Kidney (tissue), 14 donors: ENCODE results near the gene FARP1. TPM values are rescaled to one million over a fixed set of nuclear protein-coding genes. Genes with fewer than 3 reads are reported as not detected.
"Not testable (repeated sequence)": the region's sequence is repeated elsewhere in the genome, so short reads cannot be mapped to it uniquely, and the experiment has no call there.

Experiments
- DNase-seq, 5 donors: peaks; one replicate each; pipeline ENCODE4 v3.0.0-alpha.2; 2013 to 2020
- FAIRE-seq: peaks from 2 replicates; lab custom pipeline; 2012; peaks lifted over from hg19 to GRCh38; lab: Jason Lieb, UNC
- H3K27ac ChIP-seq, 2 donors: one replicate each; pipeline ENCODE4 v1.7.0; 2013; ENCODE audit warnings: low read depth in 2 of 2, low read length in 2 of 2, inconsistent platforms in 1 of 2
- H3K27me3 ChIP-seq: one replicate; pipeline ENCODE4 v1.7.1; 2013; ENCODE audit warnings: low read length, inconsistent platforms; ENCODE audit not compliant: control insufficient read depth, insufficient read depth
- H3K36me3 ChIP-seq, 3 donors: one replicate each; pipeline versions ENCODE4 v1.7.0 to v1.7.1; 2013; ENCODE audit warnings: low read length in 3 of 3, control low read depth in 1 of 3, inconsistent platforms in 1 of 3; ENCODE audit not compliant: insufficient read depth in 3 of 3, control insufficient read depth in 2 of 3
- H3K4me1 ChIP-seq, 3 donors: one replicate each; pipeline versions ENCODE4 v1.7.0 to v1.7.1; 2013; ENCODE audit warnings: low read length in 3 of 3, inconsistent platforms in 1 of 3, low read depth in 1 of 3; ENCODE audit not compliant: control insufficient read depth in 2 of 3, insufficient read depth in 2 of 3
- H3K4me3 ChIP-seq, 3 donors: one replicate each; pipeline versions ENCODE4 v1.7.0 to v1.8.1; 2013; ENCODE audit warnings: low read length in 3 of 3, control low read depth in 1 of 3, inconsistent platforms in 1 of 3
- H3K9ac ChIP-seq, 3 donors: one replicate each; pipeline versions ENCODE4 v1.7.0 to v1.7.1; 2013; ENCODE audit warnings: low read length in 3 of 3, control low read depth in 1 of 3, inconsistent platforms in 1 of 3
- H3K9me3 ChIP-seq, 3 donors: one replicate each; pipeline versions ENCODE4 v1.7.0 to v1.7.1; 2013; ENCODE audit warnings: low read length in 3 of 3, control low read depth in 1 of 3, inconsistent platforms in 1 of 3; ENCODE audit not compliant: control insufficient read depth in 2 of 3, insufficient read depth in 1 of 3
- CTCF ChIP-seq: IDR thresholded peaks from 3 replicates; pipeline ENCODE4 v1.5.1; 2012; ENCODE audit warnings: mild to moderate bottlenecking, moderate library complexity, borderline replicate concordance; ENCODE audit not compliant: insufficient read depth; ENCODE audit errors: extremely low read depth
- intact Hi-C: fragments of 100-400 bp; cut with DNase I; formaldehyde crosslinking; loops from one replicate; pipeline ENCODE4 v1.11.1; 2022
- polyA plus RNA-seq: library from polyadenylated mRNA; stranded (reverse); fragments of 350-450 nt; fragmentation: Illumina TruSeq; extraction: RNeasy Lipid Tissue Mini Kit (QIAGEN cat#74804); gene quantifications from one replicate; pipeline ENCODE4 v1.2.3, GENCODE V29; 2014; ENCODE audit warnings: low read depth, low replicate concordance; ENCODE audit not compliant: insufficient read depth
- total RNA-seq: library from RNA; stranded (reverse); fragmentation: NEBNext Ultra II Directional; extraction: Animal tissue kit (Norgen Biotek cat#: 25700); gene quantifications from one replicate; pipeline ENCODE4 v1.2.1, GENCODE V29; 2021
- donor health status: control.
- donor health status: control.
- donor health status: control.
- donor health status: control.
- donor health status: control.
- donor health status: DM: yes; HTN: yes; CAD: no.
- donor health status: Normal renal cell carcinoma (clear cell type).

FARP1 gene
- total and polyA plus RNA-seq, 2 donors from 2014 or later = 123 to 229 TPM

- Histone ChIP-seq H3K9me3 (no peaks in the 10 kb centered on the region), H3K36me3 (no peaks in the 10 kb centered on the region), H3K27ac (no peak overlapping the region), H3K4me3 (no peak overlapping the region), H3K27me3 (no peaks in the 10 kb centered on the region), H3K9ac (no peak overlapping the region), H3K4me1 (peaks cover 19 to 59% (median 19%) of the 10 kb centered on the region in 3 donors)
- intact Hi-C loops = no loop called here
- DNase-seq (no peak), FAIRE-seq (no peak)
- TF ChIP-seq CTCF = no peak
Observed at GRCh38 chr13:98270819-98271218, 127.9 kb downstream of the FARP1 start.

- H3K27ac ChIP-seq, H3K9ac ChIP-seq, H3K27me3 ChIP-seq, FAIRE-seq, DNase-seq, H3K36me3 ChIP-seq, H3K4me3 ChIP-seq, intact Hi-C loops, H3K9me3 ChIP-seq: not testable (repeated sequence)
- peaks cover 18 to 59% (median 19%) of the 10 kb centered on the region in 3 donors for H3K4me1 ChIP-seq
Observed at GRCh38 chr13:98271646-98272045, 128.8 kb downstream of the FARP1 start.

GRCh38 chr13:98272549-98272948 lies 129.7 kb downstream of the FARP1 start:
- Histone ChIP-seq H3K9me3 (no peaks in the 10 kb centered on the region), H3K27me3 (no peaks in the 10 kb centered on the region), H3K27ac (peak overlapping the region in 1 of 2 donors; percentile 12), H3K4me3 (no peak overlapping the region), H3K9ac (no peak overlapping the region), H3K36me3 (no peaks in the 10 kb centered on the region), H3K4me1 (peaks cover 13 to 58% (median 15%) of the 10 kb centered on the region in 3 donors)
- no peak for TF ChIP-seq CTCF
- intact Hi-C loops = no loop called here
- FAIRE-seq (no peak), DNase-seq (no peak)

GRCh38 chr13:98273067-98273823 lies 130.4 kb downstream of the FARP1 start:
- Histone ChIP-seq H3K36me3 (no peaks in the 10 kb centered on the region), H3K27me3 (no peaks in the 10 kb centered on the region), H3K4me1 (peaks cover 12 to 58% (median 13%) of the 10 kb centered on the region in 3 donors), H3K9ac (no peak overlapping the region), H3K27ac (peak overlapping the region in 1 of 2 donors; percentile 53), H3K9me3 (no peaks in the 10 kb centered on the region), H3K4me3 (peak overlapping the region in 1 of 3 donors; percentile 15)
- TF ChIP-seq CTCF = no peak
- FAIRE-seq (no peak), DNase-seq (no peak)
- intact Hi-C loops = no loop called here
